ENCODE data around the gene DUOXA2. TPM values are rescaled to one million over a fixed set of nuclear protein-coding genes. Genes with fewer than 3 reads are reported as not detected.
"Not testable (repeated sequence)": the region's sequence is repeated elsewhere in the genome, so short reads cannot be mapped to it uniquely, and the experiment has no call there.

Gene DUOXA2
- total RNA-seq, 1 experiment from 2014 or later: not detected

GRCh38 chr15:45095661-45096060 lies 18.5 kb upstream of the DUOXA2 start:
- no peak for DNase-seq (ENCODE audit: low read depth)

- DNase-seq (ENCODE audit: low read depth): no peak
These were observed 16.7 kb upstream of the DUOXA2 start for GRCh38 chr15:45097466-45097865.

DNA sequence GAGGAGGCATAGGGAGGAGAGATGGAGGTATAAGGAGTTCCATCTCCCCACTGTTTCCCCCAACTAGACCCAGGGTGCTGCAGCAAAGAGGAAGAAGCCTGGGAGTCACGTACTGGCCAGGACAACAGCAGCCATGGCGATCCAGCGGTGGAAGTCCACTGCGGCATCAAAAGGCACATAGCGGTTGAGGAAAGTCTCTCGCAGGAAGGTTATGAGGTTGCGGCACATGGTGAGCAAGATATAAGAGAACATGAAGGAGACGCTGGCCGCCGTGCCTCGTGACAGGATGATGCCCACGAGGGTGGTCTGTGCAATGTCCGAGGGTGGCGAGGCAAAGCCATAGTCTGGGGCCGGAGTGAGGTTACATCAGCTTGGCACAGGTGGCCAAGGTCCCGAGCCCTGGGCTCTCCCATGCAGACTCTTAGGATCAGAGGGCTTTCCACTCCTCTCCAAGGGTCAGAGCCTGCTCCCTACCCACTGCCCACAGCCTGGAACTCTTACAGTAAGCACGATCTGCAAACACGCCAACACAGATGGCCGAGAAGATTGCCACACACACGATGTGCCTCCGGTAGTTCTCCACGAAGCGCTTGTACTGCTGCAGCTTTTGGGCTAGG lies 14.5 kb upstream of the DUOXA2 start:
- no peak for DNase-seq (ENCODE audit: low read depth)

- no peak for DNase-seq (ENCODE audit: low read depth)
These were observed 13.1 kb upstream of the DUOXA2 start for GRCh38 chr15:45100884-45101625.

DNA sequence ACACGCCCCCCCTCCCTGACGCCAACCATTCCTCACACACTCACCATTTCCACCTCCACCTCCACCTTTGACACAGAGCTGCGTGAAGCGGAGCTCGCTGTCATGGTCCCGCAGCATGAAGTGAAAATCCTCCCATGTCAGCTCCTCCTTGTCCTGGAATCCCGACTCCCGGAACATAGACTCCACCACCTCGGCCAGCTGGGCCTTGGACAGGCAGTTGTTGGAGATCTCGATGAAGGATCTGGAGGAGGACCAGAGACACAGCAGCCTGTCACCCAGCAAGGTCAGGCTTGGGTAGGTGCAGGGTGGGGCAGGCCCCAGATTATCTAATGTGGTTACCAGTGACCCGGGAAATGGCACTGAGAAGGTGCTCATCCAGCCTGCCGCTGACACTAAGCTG lies 12.4 kb upstream of the DUOXA2 start:
- no peak for DNase-seq (ENCODE audit: low read depth)

DNA sequence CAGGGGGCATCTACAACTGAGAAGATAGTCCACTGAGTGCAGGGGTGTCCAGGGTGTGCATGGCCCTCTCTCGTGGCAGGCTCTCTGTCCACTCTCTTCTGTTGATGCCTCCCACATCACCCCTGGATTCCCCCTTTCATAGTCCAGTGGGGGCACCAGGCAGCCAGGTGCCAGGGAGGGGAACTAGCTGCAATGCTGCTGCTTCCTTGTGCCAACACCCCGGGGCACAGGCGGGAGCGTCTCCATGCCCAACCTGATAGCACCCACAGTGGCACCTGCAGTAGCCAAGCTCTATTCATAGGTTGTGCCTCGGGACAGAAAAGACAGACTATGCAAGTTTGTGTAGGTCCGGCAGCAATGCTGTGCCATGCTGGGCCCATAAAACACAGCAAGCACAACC lies 11.9 kb upstream of the DUOXA2 start:
- DNase-seq (ENCODE audit: low read depth): no peak

GRCh38 chr15:45104170-45104569 lies 10.0 kb upstream of the DUOXA2 start:
- not testable (repeated sequence) for DNase-seq (ENCODE audit: low read depth)

DNA sequence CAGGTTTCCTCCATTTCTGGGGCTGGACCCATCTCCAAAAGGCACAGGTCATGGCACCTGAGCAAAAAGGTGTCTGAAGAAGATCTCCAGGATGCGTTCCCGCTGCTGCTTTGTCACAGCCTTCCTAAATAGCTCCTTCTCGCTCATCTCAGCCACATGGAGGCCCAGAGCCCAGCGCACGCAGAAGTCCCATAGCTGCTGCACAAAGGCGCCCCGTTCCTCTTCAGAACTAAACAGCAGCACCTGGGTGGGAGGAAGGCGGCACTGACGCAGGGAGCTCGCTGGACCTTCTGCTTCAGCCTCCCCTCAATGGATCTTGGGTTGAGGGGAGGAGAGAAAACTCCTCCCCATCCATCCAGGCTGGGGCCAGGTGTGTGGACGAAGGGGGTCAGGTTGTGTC lies 8.5 kb upstream of the DUOXA2 start:
- no peak for DNase-seq (ENCODE audit: low read depth)

- no peak for DNase-seq (ENCODE audit: low read depth)
These were observed 7.9 kb upstream of the DUOXA2 start for GRCh38 chr15:45106002-45106790.

DNA sequence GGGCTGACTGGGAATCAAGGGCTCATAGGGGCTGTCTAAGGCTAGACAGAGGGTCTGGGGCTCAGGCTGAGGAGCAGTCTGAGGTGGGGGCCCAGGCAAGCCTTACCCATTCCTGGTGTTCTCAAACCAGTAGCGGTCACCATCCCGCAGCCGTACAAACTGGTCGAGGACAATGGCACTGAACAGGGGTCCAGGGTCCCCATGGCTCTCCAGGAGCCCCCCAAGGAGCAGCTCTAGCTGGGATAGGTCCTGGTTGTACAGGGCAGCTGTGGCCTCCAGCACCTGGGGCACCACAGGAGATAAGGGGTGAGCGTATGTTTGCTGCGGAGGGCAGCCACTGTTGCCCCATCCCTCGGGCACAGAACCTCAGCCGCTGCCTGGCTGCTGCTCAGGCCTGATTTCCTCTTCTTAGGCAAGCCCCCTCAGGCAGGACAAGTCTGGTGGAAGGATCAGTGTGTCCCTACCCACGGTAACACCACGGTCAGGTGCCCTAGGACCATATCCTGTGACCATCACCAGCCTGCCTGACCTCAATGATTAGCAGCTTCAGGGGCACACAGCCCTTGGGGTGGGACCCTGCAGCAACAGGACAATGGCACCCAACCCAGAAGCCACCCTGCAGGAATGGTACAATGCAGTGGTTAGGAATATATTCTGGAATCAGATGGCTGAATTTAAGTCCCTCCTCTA lies 6.0 kb upstream of the DUOXA2 start:
- DNase-seq (ENCODE audit: low read depth): no peak

- DNase-seq (ENCODE audit: low read depth): no peak
These were observed 3.8 kb upstream of the DUOXA2 start for GRCh38 chr15:45110256-45110820.

- no peak for DNase-seq (ENCODE audit: low read depth)
These were observed 2.6 kb upstream of the DUOXA2 start for GRCh38 chr15:45111390-45112142.

GRCh38 chr15:45112143-45112590 lies 2.0 kb upstream of the DUOXA2 start:
- no peak for DNase-seq (ENCODE audit: low read depth)

- DNase-seq (ENCODE audit: low read depth): no peak
These were observed 1.3 kb upstream of the DUOXA2 start for GRCh38 chr15:45112591-45113379.

DNA sequence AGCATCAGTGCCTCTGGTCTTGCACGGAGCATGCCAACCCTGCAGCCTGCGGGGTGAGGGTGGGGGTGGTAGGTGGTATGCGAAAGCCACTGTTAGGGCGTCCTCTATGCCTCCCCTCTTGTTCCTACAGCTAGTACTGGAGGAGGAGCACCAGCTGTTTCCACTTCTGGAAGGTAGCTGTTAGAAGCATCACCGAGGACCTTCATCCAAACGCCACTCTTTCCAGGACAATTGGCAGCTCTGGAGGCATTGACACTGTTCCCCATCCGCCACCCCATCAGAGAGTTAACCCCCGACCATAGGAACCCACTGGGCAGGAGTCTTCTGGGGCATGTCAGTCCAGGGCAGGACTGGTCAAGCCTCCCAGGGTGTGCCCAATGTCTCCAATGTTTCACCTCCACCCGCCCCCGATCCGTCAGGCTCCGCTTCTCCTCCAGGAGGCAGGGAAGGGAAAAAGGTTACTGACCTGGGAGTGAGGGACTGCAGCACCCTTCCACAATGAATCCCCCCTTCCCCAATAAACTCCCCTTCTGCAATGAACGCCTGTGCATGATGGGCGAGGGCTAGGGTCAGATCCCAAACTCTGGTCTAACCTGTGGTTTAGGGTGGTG lies 641 bp upstream of the DUOXA2 start:
- DNase-seq (ENCODE audit: low read depth): no peak

GRCh38 chr15:45114751-45115085 lies 592 bp downstream of the DUOXA2 start:
- DNase-seq (ENCODE audit: low read depth): no peak

DNA sequence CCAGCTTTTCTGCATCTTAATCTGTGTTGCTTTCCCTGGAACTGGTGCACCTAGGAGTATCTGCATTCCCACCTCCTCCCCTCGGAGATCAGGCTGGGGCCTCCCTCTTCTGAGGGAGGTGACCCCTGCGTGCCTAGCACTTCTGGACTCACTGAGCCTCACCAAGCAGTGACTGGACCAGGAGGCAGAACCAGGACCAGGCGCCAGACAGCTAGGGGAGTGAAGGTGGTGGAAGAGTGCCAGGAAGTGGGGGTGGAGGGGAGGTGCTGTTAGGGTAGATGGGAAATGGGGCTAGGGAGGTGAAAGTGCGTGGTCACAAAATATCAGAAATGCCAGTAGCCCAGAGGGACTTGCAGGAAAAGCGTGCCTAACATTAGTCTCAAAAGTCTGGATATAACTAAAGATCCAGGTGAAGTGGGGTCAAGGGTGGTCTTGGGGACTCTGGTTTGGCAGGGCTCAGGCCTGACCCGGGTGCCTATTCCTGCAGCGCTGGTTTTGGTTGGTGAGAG lies 1.2 kb downstream of the DUOXA2 start:
- no peak for DNase-seq (ENCODE audit: low read depth)

- no peak for DNase-seq (ENCODE audit: low read depth)
These were observed 1.9 kb downstream of the DUOXA2 start for GRCh38 chr15:45116006-45116481.

Measured in LHCN-M2 (cell line).